ENCODE data around the gene DUOX2. TPM values are rescaled to one million over a fixed set of nuclear protein-coding genes. Genes with fewer than 3 reads are reported as not detected.

DUOX2 gene
- total and polyA plus RNA-seq, 7 experiments from 2014 or later: 0.49 TPM; not detected in 6

GRCh38 chr15:45130291-45131000 lies 16.5 kb upstream of the DUOX2 start:
- Mint-ChIP-seq H3K27ac (no peak overlapping the region), H3K27me3 (peaks cover 58 to 80% (median 65%) of the 10 kb centered on the region in 5 donors), H3K9me3 (peaks cover 0 to 2% (median 0%) of the 10 kb centered on the region in 11 donors), H3K36me3 (peaks cover 0 to 2% (median 0%) of the 10 kb centered on the region in 5 donors), H3K4me3 (peak overlapping the region in 9 of 10 donors; percentile 4 to 73 (median 43)), H3K4me1 (peaks cover 4 to 21% (median 12%) of the 10 kb centered on the region in 7 donors)
- no peaks in the 10 kb centered on the region for H3K36me3 ChIP-seq (ENCODE audit: control insufficient read depth in 2 of 3, insufficient read depth in 3 of 3, low read length in 3 of 3)
- no peaks in the 10 kb centered on the region for H3K9me3 ChIP-seq (ENCODE audit: control insufficient read depth in 2 of 3, low read length in 3 of 3)
- DNase-seq (no peak), ATAC-seq (no peak)
- H3K4me3 ChIP-seq (ENCODE audit: low read length): no peak overlapping the region
- H3K27me3 ChIP-seq (ENCODE audit: control insufficient read depth in 2 of 2, insufficient read depth in 2 of 2, low read length in 2 of 2): peaks cover 5 to 15% of the 10 kb centered on the region in 2 donors
- CTCF ChIA-PET: interaction anchor here (1.1 to 1.4 kb wide), 2 partner anchors 9 to 12 kb away, joined by 3 to 5 read pairs; no protein-coding TSS in a partner anchor
- no peak overlapping the region for H3K27ac ChIP-seq (ENCODE audit: low read depth, low read length)
- POLR2A ChIA-PET: no interaction called here
- intact Hi-C loops (cut with micrococcal nuclease): no loop called here
- no peaks in the 10 kb centered on the region for H3K4me1 ChIP-seq (ENCODE audit: control insufficient read depth in 2 of 2, insufficient read depth in 2 of 2, low read length in 2 of 2)

DNA sequence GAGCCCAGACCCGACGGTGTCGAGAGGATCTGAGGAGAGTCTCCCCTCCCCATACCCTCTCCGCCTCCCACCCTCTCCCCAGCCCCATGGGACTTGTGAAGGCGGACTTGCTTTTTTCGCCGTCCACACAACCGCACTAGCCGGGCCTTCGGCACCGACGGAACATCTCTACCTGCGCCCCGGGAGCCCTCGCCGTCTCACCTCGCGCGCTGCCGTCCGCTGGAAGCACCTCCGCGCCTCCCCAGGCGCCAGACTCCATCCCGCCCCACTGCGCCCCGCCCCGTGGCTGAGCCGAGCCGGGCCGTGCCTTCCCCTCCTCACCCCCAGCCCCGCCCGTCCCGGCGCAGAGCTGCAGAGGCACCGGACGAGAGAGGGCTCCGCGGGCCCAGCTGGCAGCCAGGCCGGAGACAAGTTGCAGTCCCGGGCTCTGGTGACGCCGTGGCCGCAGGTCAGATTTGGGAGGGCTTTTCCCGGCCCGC lies 15.7 kb upstream of the DUOX2 start, which contains the start of the genes DUOX1 and DUOXA1:
DUOX1 (plus strand) TSS at position 344 of the 479 bp plus-strand sequence. CDS start 1,973 bp downstream, outside the sequence.
DUOXA1 (minus strand) TSS at position 229 of the 479 bp plus-strand sequence. CDS start 6,865 bp downstream, outside the sequence.
- ChIA-PET POLR2A (no interaction called here), CTCF (interaction anchor here (1.1 to 1.4 kb wide), 2 partner anchors 8 to 12 kb away, joined by 3 to 5 read pairs; no protein-coding TSS in a partner anchor)
- no peaks in the 10 kb centered on the region for H3K36me3 ChIP-seq (ENCODE audit: control insufficient read depth in 2 of 3, insufficient read depth in 3 of 3, low read length in 3 of 3)
- H3K9me3 ChIP-seq (ENCODE audit: control insufficient read depth in 2 of 3, low read length in 3 of 3): no peaks in the 10 kb centered on the region
- Mint-ChIP-seq H3K27me3 (peaks cover 63 to 84% (median 68%) of the 10 kb centered on the region in 5 donors), H3K36me3 (peaks cover 0 to 1% (median 0%) of the 10 kb centered on the region in 5 donors), H3K9me3 (peaks cover 0 to 2% (median 0%) of the 10 kb centered on the region in 11 donors), H3K4me1 (peaks cover 2 to 17% (median 9%) of the 10 kb centered on the region in 7 donors), H3K4me3 (peak within 1 kb of the TSS in 9 of 10 donors; percentile 8 to 73 (median 55)), H3K27ac (no peak within 1 kb of the TSS)
- H3K27ac ChIP-seq (ENCODE audit: low read depth, low read length): no peak within 1 kb of the TSS
- intact Hi-C loops (cut with micrococcal nuclease): loop anchor here (10.0 kb wide), 2 partner anchors 75 to 485 kb away; no protein-coding TSS in a partner anchor
- no peak within 1 kb of the TSS for H3K4me3 ChIP-seq (ENCODE audit: low read length)
- DNase-seq (peak in 1 of 9 donors; percentile 32), ATAC-seq (peak; percentile 46)
- peaks cover 3 to 11% of the 10 kb centered on the region in 2 donors for H3K27me3 ChIP-seq (ENCODE audit: control insufficient read depth in 2 of 2, insufficient read depth in 2 of 2, low read length in 2 of 2)
- H3K4me1 ChIP-seq (ENCODE audit: control insufficient read depth in 2 of 2, insufficient read depth in 2 of 2, low read length in 2 of 2): no peaks in the 10 kb centered on the region

GRCh38 chr15:45128971-45129639 lies 15.1 kb upstream of the DUOX2 start:
- H3K36me3 Mint-ChIP-seq: no peaks in the 10 kb centered on the region
- no peak overlapping the region for H3K27ac ChIP-seq (ENCODE audit: low read depth, low read length)
- H3K27ac Mint-ChIP-seq: no peak overlapping the region
- H3K36me3 ChIP-seq (ENCODE audit: control insufficient read depth in 2 of 3, insufficient read depth in 3 of 3, low read length in 3 of 3): no peaks in the 10 kb centered on the region
- ATAC-seq (no peak), DNase-seq (no peak)
- peaks cover 0 to 13% (median 6%) of the 10 kb centered on the region in 7 donors for H3K4me1 Mint-ChIP-seq
- peak overlapping the region in 7 of 10 donors; percentile 14 to 69 (median 34) for H3K4me3 Mint-ChIP-seq
- ChIA-PET CTCF (interaction anchor here (1.1 kb wide), 1 partner anchor 11 kb away, joined by 3 read pairs; no protein-coding TSS in a partner anchor), POLR2A (no interaction called here)
- no peaks in the 10 kb centered on the region for H3K4me1 ChIP-seq (ENCODE audit: control insufficient read depth in 2 of 2, insufficient read depth in 2 of 2, low read length in 2 of 2)
- no peak overlapping the region for H3K4me3 ChIP-seq (ENCODE audit: low read length)
- H3K27me3 ChIP-seq (ENCODE audit: control insufficient read depth in 2 of 2, insufficient read depth in 2 of 2, low read length in 2 of 2): peaks cover 0 to 8% of the 10 kb centered on the region in 2 donors
- H3K9me3 ChIP-seq (ENCODE audit: control insufficient read depth in 2 of 3, low read length in 3 of 3): no peaks in the 10 kb centered on the region
- peaks cover 0 to 2% (median 0%) of the 10 kb centered on the region in 11 donors for H3K9me3 Mint-ChIP-seq
- peaks cover 61 to 81% (median 65%) of the 10 kb centered on the region in 5 donors for H3K27me3 Mint-ChIP-seq
- intact Hi-C loops (cut with micrococcal nuclease): loop anchor here (10.0 kb wide), 2 partner anchors 76 to 486 kb away; no protein-coding TSS in a partner anchor

DNA sequence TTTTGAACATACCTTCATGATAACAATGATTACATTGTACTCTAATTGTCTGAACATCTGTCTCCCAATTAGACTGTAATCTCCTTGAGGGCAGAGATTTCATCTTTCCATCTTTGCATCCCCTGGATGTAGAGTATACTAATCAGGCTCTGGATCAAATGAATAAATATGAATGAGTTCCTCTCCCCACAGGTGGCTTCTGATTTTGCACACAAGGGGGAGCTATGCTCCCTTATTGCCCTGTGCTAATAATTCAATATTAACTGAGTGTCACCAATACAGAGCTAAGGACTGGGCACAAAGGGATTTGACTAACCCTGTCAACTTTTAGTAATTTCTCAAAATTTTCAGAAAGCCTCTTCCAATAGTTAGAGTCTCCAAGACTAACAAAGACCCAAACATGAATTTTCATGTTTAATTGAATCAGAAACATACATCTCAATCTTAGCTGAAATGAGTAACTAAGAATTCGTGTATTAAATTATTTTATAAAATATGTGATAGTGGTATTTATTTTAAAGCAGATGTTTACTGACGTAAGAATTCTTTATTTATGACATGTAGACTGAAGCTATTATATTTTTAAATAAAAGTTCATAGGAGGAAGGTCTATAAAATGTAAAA lies 12.7 kb upstream of the DUOX2 start:
- ATAC-seq: peak; percentile 72
- ChIA-PET POLR2A (interaction anchor here (1.0 kb wide), 1 partner anchor 74 kb away, joined by 3 read pairs; no protein-coding TSS in a partner anchor), CTCF (interaction anchor here (0.7 to 1.5 kb wide), 4 partner anchors 8 to 290 kb away, joined by 3 to 12 read pairs (median 4); no protein-coding TSS in a partner anchor)

DNA sequence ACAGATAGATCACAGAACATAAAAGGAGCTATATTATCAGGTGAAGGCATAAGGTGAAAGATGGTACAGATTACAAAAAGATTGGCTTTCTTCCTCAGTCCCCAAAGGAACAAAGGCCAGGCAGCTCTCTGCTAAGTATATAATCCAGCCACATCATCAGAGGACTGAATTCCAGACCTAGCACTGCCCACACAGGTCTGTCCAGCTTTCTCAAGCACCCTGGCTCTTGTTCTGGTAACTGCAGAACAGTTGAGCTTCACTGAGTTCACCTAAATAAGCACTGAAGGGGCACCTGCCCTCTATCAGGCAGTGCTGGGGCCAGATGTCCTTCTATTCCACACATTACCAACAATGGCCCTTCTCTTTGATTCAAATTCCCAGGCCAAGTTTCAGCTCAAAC lies 9.4 kb upstream of the DUOX2 start:
- peaks cover 0 to 2% (median 2%) of the 10 kb centered on the region in 7 donors for H3K4me1 Mint-ChIP-seq
- peaks cover 49 to 66% (median 50%) of the 10 kb centered on the region in 5 donors for H3K27me3 Mint-ChIP-seq
- H3K4me3 Mint-ChIP-seq: no peak overlapping the region
- Histone ChIP-seq H3K9me3 (ENCODE audit: control insufficient read depth in 2 of 3, low read length in 3 of 3) (no peaks in the 10 kb centered on the region), H3K4me1 (ENCODE audit: control insufficient read depth in 2 of 2, insufficient read depth in 2 of 2, low read length in 2 of 2) (no peaks in the 10 kb centered on the region), H3K4me3 (ENCODE audit: low read length) (no peak overlapping the region), H3K36me3 (ENCODE audit: control insufficient read depth in 2 of 3, insufficient read depth in 3 of 3, low read length in 3 of 3) (no peaks in the 10 kb centered on the region), H3K27ac (ENCODE audit: low read depth, low read length) (no peak overlapping the region), H3K27me3 (ENCODE audit: control insufficient read depth in 2 of 2, insufficient read depth in 2 of 2, low read length in 2 of 2) (peaks cover 0 to 8% of the 10 kb centered on the region in 2 donors)
- H3K9me3 Mint-ChIP-seq: peaks cover 0 to 2% (median 0%) of the 10 kb centered on the region in 11 donors
- H3K27ac Mint-ChIP-seq: no peak overlapping the region
- no peak for ATAC-seq
- DNase-seq: no peak
- intact Hi-C loops (cut with micrococcal nuclease): loop anchor here (10.0 kb wide), 2 partner anchors 81 to 491 kb away; no protein-coding TSS in a partner anchor
- CTCF ChIA-PET: no interaction called here
- POLR2A ChIA-PET: no interaction called here
- H3K36me3 Mint-ChIP-seq: no peaks in the 10 kb centered on the region

More for the DNA sequence above, 12.7 kb upstream of the DUOX2 start:
- H3K36me3 ChIP-seq (ENCODE audit: control insufficient read depth in 2 of 3, insufficient read depth in 3 of 3, low read length in 3 of 3): no peaks in the 10 kb centered on the region
- no peak overlapping the region for H3K4me3 ChIP-seq (ENCODE audit: low read length)
- peaks cover 0 to 8% of the 10 kb centered on the region in 2 donors for H3K27me3 ChIP-seq (ENCODE audit: control insufficient read depth in 2 of 2, insufficient read depth in 2 of 2, low read length in 2 of 2)
- H3K27me3 Mint-ChIP-seq: peaks cover 59 to 70% (median 61%) of the 10 kb centered on the region in 5 donors
- H3K4me1 ChIP-seq (ENCODE audit: control insufficient read depth in 2 of 2, insufficient read depth in 2 of 2, low read length in 2 of 2): no peaks in the 10 kb centered on the region
- DNase-seq: peak in 7 of 9 donors; percentile 17 to 51 (median 43)
- no peaks in the 10 kb centered on the region for H3K9me3 ChIP-seq (ENCODE audit: control insufficient read depth in 2 of 3, low read length in 3 of 3)
- intact Hi-C loops (cut with micrococcal nuclease): loop anchor here (1.0 to 10.0 kb wide), 8 partner anchors 9 to 488 kb away; no protein-coding TSS in a partner anchor
- no peak overlapping the region for H3K27ac ChIP-seq (ENCODE audit: low read depth, low read length)
- no peaks in the 10 kb centered on the region for H3K36me3 Mint-ChIP-seq
- peaks cover 0 to 13% (median 6%) of the 10 kb centered on the region in 7 donors for H3K4me1 Mint-ChIP-seq
- H3K4me3 Mint-ChIP-seq: no peak overlapping the region
- peaks cover 0 to 2% (median 0%) of the 10 kb centered on the region in 11 donors for H3K9me3 Mint-ChIP-seq
- H3K27ac Mint-ChIP-seq: no peak overlapping the region

- CTCF ChIA-PET: no interaction called here
- H3K36me3 Mint-ChIP-seq: no peaks in the 10 kb centered on the region
These were observed 8.7 kb upstream of the DUOX2 start for GRCh38 chr15:45122719-45123118.

More at GRCh38 chr15:45122719-45123118, 8.7 kb upstream of the DUOX2 start:
- H3K4me3 ChIP-seq (ENCODE audit: low read length): no peak overlapping the region
- no peak for DNase-seq
- no peak overlapping the region for H3K27ac ChIP-seq (ENCODE audit: low read depth, low read length)
- Mint-ChIP-seq H3K9me3 (peaks cover 0 to 2% (median 0%) of the 10 kb centered on the region in 11 donors), H3K4me3 (no peak overlapping the region), H3K27ac (no peak overlapping the region), H3K4me1 (peaks cover 4 to 8% (median 6%) of the 10 kb centered on the region in 7 donors), H3K27me3 (peaks cover 48 to 66% (median 50%) of the 10 kb centered on the region in 5 donors)
- peaks cover 0 to 2% of the 10 kb centered on the region in 2 donors for H3K4me1 ChIP-seq (ENCODE audit: control insufficient read depth in 2 of 2, insufficient read depth in 2 of 2, low read length in 2 of 2)
- H3K9me3 ChIP-seq (ENCODE audit: control insufficient read depth in 2 of 3, low read length in 3 of 3): no peaks in the 10 kb centered on the region
- ATAC-seq: no peak
- no peaks in the 10 kb centered on the region for H3K36me3 ChIP-seq (ENCODE audit: control insufficient read depth in 2 of 3, insufficient read depth in 3 of 3, low read length in 3 of 3)
- H3K27me3 ChIP-seq (ENCODE audit: control insufficient read depth in 2 of 2, insufficient read depth in 2 of 2, low read length in 2 of 2): peaks cover 0 to 9% of the 10 kb centered on the region in 2 donors
- POLR2A ChIA-PET: no interaction called here
- intact Hi-C loops (cut with micrococcal nuclease): loop anchor here (10.0 kb wide), 2 partner anchors 82 to 492 kb away; no protein-coding TSS in a partner anchor

Measured in naive thymus-derived CD4-positive, alpha-beta T cell (primary cell).